Activated T-helper 2 cell treated with anti-CD3 and anti-CD28 coated beads, Interferon-gamma antibody, Interleukin-2, Interleukin-4, amounts not matched to agents 10 μg/mL and 5 μg/mL and 100 μg/mL, durations not matched to agents 14 hours and 24 hours and 36 hours (primary cell): ENCODE measurements around the gene PLTP. TPM values are rescaled to one million over a fixed set of nuclear protein-coding genes. Genes with fewer than 3 reads are reported as not detected.

Experiments
- DNase-seq: peaks from one replicate; pipeline ENCODE4 v3.0.0; 2021; ENCODE audit warnings: low spot score
- H3K27ac Mint-ChIP-seq: one replicate; pipeline ENCODE4 v1.8.0; 2021; ENCODE audit warnings: mixed read lengths
- H3K27me3 Mint-ChIP-seq: one replicate; pipeline ENCODE4 v1.8.0; 2021; ENCODE audit warnings: low read depth, mixed read lengths
- H3K36me3 Mint-ChIP-seq: one replicate; pipeline ENCODE4 v1.8.0; 2021; ENCODE audit warnings: low read depth, mixed read lengths
- H3K4me1 Mint-ChIP-seq: one replicate; pipeline ENCODE4 v1.8.0; 2021; ENCODE audit warnings: low read depth, mixed read lengths
- H3K4me3 Mint-ChIP-seq: one replicate; pipeline ENCODE4 v1.8.0; 2021; ENCODE audit warnings: low read depth, mild to moderate bottlenecking, moderate library complexity, mixed read lengths
- H3K9me3 Mint-ChIP-seq: one replicate; pipeline ENCODE4 v1.8.0; 2021; ENCODE audit warnings: mixed read lengths
- intact Hi-C: fragments of 100-400 bp; cut with micrococcal nuclease; formaldehyde crosslinking; loops from one replicate; pipeline ENCODE4 v1.15.1; 2023
- total RNA-seq: library from RNA; stranded (reverse); gene quantifications from 2 replicates; pipeline ENCODE4 v1.2.3, GENCODE V29; 2022

The PLTP gene
- total RNA-seq, 1 donor from 2014 or later = 5.5 TPM

DNA sequence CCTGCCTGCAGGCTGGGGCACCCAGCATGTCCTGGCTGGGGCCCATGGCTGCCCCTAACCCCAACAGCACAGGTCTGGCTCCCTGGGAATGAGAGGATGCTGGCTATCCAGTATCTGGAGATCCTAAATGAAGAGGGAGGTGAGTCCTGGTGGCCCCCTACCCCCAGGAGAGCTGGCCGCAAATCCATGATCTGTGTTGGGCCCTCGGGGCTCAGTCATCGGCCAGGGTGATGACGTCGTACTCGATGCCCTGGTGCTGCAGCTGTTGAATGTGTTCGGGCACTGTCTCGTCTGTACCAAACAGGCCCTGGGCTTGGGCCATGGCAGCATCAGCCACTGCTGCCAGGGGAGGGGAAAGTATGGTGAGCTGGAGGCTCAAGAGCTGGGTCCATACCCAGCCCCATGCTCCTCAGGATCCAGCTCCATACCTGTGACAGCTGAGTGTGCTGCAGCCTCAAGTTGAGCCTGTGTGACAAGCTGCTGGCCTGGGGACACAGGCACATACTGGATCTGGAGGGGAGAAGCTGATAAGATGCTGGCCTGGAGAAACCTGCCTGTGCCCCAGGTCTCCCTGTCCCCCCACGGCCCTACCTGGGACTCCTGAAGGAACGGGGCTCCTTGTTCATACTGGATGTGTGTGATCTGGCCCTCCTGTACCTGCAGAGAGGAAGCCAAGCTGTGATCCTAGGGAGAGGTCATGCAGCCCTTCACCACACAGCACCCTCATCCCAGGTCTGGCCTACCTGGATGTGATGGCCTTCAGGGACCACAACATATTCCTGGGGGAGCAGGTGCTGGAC, 37.0 kb upstream of the PLTP start:
- intact Hi-C loops = no loop called here
- peaks cover 6% of the 10 kb centered on the region for H3K4me1 Mint-ChIP-seq
- no peak overlapping the region for H3K4me3 Mint-ChIP-seq
- H3K36me3 Mint-ChIP-seq = peaks cover 67% of the 10 kb centered on the region
- no peak overlapping the region for H3K27ac Mint-ChIP-seq
- H3K9me3 Mint-ChIP-seq = no peaks in the 10 kb centered on the region
- no peaks in the 10 kb centered on the region for H3K27me3 Mint-ChIP-seq
- DNase-seq = no peak

DNA sequence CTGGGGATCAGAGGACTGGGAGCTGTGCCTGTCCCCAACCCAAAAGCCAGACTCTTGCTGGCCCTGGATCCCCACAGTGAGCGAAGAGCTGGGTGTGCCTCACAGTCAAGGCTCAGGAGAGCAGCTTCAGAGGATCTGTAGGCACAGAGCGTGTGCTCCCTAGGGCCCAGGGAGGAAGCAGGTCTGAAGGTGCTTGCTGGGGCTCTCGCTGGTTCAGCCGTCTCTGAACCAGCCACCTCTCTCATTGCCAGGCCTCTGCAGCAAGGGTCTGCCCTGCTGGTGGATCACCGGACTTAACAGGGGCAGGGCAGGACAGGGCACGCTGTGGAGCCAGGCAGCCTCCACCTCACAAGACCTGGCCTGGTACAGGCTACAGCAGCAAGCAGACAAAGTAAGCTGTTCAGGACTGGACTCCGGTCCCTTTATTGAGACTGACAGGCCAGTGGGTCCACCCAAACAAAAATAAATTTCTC, 36.3 kb upstream of the PLTP start:
- Mint-ChIP-seq H3K4me1 (peaks cover 10% of the 10 kb centered on the region), H3K27ac (no peak overlapping the region), H3K27me3 (no peaks in the 10 kb centered on the region), H3K9me3 (no peaks in the 10 kb centered on the region), H3K36me3 (peaks cover 71% of the 10 kb centered on the region), H3K4me3 (no peak overlapping the region)
- no peak for DNase-seq
- intact Hi-C loops = no loop called here

DNA sequence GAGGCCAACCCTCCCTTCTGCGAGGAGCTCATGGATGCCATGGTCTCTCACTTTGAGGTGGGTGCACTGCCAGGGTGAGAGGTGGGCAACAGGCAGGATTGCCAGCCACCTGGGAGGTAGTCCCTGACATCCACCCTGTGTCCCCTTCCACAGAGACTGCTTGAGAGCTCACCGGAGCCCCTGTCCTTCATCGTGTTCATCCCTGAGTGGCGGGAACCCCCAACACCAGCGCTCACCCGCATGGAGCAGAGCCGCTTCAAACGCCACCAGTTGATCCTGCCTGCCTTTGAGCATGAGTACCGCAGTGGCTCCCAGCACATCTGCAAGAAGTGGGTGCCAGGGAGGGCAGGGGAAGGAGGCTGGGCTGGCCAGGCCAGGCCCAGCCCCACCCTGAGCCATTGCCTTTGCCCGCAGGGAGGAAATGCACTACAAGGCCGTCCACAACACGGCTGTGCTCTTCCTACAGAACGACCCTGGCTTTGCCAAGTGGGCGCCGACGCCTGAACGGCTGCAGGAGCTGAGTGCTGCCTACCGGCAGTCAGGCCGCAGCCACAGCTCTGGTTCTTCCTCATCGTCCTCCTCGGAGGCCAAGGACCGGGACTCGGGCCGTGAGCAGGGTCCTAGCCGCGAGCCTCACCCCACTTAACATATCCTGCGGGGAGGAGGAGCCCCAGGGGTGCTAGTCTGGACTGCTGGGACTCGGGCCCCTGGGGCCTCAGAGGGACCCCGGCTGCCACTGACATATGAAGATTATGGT, 35.3 kb upstream of the PLTP start:
- Mint-ChIP-seq H3K27me3 (no peaks in the 10 kb centered on the region), H3K27ac (no peak overlapping the region), H3K4me3 (no peak overlapping the region), H3K36me3 (peaks cover 78% of the 10 kb centered on the region), H3K4me1 (peaks cover 10% of the 10 kb centered on the region), H3K9me3 (no peaks in the 10 kb centered on the region)
- intact Hi-C loops = no loop called here
- DNase-seq = no peak

DNA sequence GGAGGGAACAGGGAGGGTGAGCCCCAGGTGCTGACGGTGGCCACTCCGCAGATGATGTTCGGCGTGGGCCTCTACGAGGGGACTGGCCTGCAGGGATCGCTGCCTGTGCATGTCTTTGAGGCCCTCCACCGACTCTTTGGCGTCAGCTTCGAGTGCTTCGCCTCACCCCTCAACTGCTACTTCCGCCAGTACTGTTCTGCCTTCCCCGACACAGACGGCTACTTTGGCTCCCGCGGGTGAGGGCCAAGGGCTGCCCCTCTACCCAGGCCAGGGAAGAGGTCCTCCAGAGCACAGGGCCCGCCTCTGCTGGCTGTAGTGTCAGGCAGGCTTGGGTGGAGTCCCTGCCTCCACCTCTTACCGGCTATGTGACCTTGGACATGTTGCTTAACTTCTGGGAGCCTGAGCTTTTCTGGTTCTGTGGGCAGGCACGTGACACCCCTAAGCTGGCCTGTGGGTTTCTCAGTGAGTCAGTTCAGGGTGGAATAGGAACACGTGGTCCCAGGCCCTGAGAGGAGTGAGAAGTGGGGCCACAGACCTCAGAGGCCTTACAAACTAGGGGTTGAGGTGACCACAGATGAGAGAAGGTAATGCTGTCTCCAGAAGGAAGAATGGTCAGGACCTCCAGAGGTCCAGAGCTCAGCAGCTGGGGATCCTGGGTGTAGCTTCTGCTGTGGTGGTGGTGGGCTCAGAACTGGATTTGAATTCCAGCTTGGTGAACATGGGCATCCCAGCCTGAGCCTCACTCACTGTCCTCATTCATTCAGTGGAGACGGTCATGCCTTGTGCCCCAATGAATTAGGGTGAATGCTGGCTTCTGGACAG, 34.4 kb upstream of the PLTP start:
- Mint-ChIP-seq H3K9me3 (no peaks in the 10 kb centered on the region), H3K27ac (peak overlapping the region; percentile 51), H3K4me3 (no peak overlapping the region), H3K36me3 (peaks cover 69% of the 10 kb centered on the region), H3K4me1 (peaks cover 10% of the 10 kb centered on the region), H3K27me3 (no peaks in the 10 kb centered on the region)
- intact Hi-C loops = no loop called here
- DNase-seq = no peak

DNA sequence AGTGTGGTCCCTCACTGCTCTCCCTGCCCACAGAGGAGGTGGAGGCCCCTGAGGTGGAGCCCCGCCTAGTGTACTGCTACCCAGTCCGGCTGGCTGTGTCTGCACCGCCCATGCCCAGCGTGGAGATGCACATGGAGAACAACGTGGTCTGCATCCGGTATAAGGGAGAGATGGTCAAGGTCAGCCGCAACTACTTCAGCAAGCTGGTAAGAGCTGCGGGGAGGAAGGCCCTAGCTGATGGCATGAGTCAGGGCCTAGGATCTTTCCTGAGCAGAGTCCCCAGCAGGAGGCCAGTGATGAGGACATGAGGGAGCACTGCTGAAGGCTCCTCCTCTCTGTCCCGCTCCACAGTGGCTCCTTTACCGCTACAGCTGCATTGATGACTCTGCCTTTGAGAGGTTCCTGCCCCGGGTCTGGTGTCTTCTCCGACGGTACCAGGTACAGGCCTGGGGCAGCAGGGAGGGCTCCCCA, 33.8 kb upstream of the PLTP start:
- no peak overlapping the region for H3K4me3 Mint-ChIP-seq
- H3K9me3 Mint-ChIP-seq = no peaks in the 10 kb centered on the region
- H3K4me1 Mint-ChIP-seq = peaks cover 10% of the 10 kb centered on the region
- no peak overlapping the region for H3K27ac Mint-ChIP-seq
- H3K36me3 Mint-ChIP-seq = peaks cover 68% of the 10 kb centered on the region
- DNase-seq = no peak
- intact Hi-C loops = no loop called here
- no peaks in the 10 kb centered on the region for H3K27me3 Mint-ChIP-seq

DNA sequence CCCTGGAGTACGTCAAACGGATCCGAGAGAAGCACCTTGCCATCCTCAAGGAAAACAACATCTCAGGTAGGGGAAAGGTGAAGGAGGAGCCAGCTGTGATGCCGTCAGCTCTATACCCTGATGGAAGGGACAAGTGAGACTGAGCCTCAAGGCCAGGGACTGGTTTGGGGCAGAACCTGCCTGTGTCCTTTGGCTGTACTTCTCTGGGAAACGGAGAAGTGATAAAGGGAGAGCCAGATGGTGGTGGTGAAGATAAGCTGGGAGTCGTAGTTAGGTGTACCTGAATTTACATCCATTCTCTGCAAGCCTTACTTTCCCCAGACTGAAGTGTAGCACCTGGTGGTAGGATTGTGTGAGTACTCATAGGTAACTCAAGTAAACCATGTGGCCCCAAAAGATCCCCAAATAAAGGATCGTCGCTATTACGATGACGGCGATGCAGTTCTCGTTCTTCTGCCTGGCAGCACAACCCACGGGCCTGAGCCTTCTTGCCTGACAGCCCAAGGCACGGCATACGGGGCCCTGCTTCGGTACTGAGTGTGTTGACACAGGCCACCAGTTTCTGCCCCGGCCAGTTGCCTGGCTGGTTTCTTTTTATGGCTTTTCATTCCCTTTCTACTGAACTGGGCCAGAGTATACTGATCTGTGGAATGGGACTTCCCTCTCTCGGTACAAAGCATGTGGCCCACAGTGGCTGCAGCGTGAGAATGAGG, 33.2 kb upstream of the PLTP start:
- no peak overlapping the region for H3K4me3 Mint-ChIP-seq
- H3K27me3 Mint-ChIP-seq = no peaks in the 10 kb centered on the region
- no peak for DNase-seq
- H3K4me1 Mint-ChIP-seq = peaks cover 10% of the 10 kb centered on the region
- no peak overlapping the region for H3K27ac Mint-ChIP-seq
- peaks cover 70% of the 10 kb centered on the region for H3K36me3 Mint-ChIP-seq
- H3K9me3 Mint-ChIP-seq = no peaks in the 10 kb centered on the region
- intact Hi-C loops = no loop called here

DNA sequence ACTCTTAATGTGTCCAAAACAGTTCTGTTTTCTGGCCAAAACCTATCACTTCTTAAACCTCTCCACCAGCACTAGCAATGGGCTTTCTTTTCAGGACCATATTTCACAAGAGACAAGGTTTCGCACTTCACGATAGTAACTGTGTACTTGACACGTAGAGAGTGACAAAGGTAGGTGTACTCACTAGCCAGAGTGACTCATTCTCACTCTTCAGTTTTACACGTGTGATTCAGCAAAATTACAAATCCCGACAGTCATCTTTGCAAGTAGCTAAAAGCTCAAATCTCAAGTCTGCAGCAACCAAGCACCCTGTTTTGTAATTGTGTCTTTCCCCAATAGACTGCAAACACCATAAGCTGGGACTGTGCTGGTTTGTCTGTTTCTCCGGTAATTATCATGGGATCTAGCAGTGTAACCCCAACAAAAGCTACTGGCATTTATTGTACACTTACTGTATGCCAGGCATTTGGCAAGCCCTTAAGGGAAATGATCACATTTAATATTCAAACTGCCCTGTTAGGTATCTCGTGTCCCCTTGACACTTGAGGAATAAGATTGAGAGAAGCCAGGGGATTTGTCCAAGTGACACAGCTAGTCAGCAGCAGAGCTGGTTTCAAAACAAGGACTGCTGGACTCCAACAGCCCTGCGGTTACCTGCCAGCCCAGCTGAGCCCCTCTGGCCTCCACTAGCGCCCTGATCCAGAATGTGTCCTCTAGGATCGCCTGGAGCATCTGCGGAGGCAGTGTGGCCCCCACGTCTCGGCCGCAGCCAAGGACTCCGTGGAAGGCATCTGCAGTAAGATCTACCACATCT, 32.4 kb upstream of the PLTP start:
- peaks cover 13% of the 10 kb centered on the region for H3K4me1 Mint-ChIP-seq
- intact Hi-C loops = no loop called here
- no peak for DNase-seq
- H3K9me3 Mint-ChIP-seq = no peaks in the 10 kb centered on the region
- peaks cover 71% of the 10 kb centered on the region for H3K36me3 Mint-ChIP-seq
- no peak overlapping the region for H3K4me3 Mint-ChIP-seq
- peak overlapping the region; percentile 55 for H3K27ac Mint-ChIP-seq
- no peaks in the 10 kb centered on the region for H3K27me3 Mint-ChIP-seq

DNA sequence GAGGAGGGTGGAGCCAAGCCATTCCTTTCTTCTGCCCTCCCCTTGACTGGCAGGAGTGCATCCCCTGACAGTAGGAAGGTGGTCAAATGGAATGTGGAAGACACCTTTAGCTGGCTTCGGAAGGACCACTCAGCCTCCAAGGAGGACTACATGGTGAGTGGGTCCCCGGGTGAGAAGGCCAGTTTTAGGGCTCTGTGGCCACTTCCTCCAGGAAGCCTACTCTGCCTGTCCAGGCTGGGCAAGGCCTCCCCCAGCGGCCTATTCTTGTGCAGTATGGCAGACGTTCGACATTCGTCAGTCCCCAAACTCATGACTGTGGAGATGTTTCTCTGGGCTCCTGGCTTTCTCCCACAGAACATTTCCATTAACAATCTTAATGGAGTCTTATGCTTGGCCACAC, 31.7 kb upstream of the PLTP start:
- Mint-ChIP-seq H3K36me3 (peaks cover 71% of the 10 kb centered on the region), H3K9me3 (no peaks in the 10 kb centered on the region), H3K4me1 (peaks cover 13% of the 10 kb centered on the region), H3K27ac (no peak overlapping the region), H3K4me3 (no peak overlapping the region), H3K27me3 (no peaks in the 10 kb centered on the region)
- intact Hi-C loops = no loop called here
- DNase-seq = no peak

DNA sequence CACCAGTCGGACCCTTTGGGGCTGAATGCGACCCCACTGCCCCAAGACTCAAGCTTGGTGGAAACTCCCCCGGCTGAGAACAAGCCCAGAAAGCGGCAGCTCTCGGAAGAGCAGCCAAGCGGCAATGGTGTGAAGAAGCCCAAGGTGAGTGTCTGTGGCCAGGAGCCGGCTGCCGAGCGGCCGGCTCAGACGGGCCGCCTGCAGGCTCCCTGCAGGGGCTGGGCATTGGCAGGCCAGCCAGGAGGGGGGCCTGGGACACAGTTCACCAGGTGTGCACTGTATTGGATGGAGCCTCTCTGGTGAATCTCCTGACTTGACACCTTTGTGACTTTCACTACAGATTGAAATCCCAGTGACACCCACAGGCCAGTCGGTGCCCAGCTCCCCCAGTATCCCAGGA, 28.5 kb upstream of the PLTP start:
- H3K9me3 Mint-ChIP-seq = no peaks in the 10 kb centered on the region
- H3K36me3 Mint-ChIP-seq = peaks cover 60% of the 10 kb centered on the region
- H3K4me3 Mint-ChIP-seq = no peak overlapping the region

DNA sequence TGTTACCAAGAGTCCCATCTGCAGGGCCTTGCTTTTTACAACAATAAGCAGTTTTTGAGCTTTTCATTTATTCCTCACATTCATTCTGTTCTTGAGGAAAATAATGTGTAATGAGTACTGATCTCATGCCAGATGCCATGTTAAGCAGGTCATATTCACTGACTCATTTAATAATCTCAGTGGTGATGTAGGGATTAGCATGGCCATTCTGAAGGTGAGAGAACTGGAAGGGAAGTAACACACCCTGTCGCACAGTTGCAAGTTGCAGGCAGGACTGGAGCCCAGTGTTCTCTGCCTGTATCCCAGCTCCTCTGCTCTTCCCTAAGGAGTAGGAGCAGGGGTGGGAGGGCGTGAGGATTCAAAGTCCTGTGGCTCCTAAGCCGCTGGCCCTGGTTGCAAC, 28.1 kb upstream of the PLTP start:
- peaks cover 58% of the 10 kb centered on the region for H3K36me3 Mint-ChIP-seq
- no peaks in the 10 kb centered on the region for H3K27me3 Mint-ChIP-seq
- no peak overlapping the region for H3K27ac Mint-ChIP-seq
- intact Hi-C loops = no loop called here
- DNase-seq = no peak
- peaks cover 28% of the 10 kb centered on the region for H3K4me1 Mint-ChIP-seq
- no peaks in the 10 kb centered on the region for H3K9me3 Mint-ChIP-seq
- no peak overlapping the region for H3K4me3 Mint-ChIP-seq

More for the DNA sequence above, 28.5 kb upstream of the PLTP start:
- no peak overlapping the region for H3K27ac Mint-ChIP-seq
- no peak for DNase-seq
- intact Hi-C loops = no loop called here
- peaks cover 28% of the 10 kb centered on the region for H3K4me1 Mint-ChIP-seq
- H3K27me3 Mint-ChIP-seq = no peaks in the 10 kb centered on the region

DNA sequence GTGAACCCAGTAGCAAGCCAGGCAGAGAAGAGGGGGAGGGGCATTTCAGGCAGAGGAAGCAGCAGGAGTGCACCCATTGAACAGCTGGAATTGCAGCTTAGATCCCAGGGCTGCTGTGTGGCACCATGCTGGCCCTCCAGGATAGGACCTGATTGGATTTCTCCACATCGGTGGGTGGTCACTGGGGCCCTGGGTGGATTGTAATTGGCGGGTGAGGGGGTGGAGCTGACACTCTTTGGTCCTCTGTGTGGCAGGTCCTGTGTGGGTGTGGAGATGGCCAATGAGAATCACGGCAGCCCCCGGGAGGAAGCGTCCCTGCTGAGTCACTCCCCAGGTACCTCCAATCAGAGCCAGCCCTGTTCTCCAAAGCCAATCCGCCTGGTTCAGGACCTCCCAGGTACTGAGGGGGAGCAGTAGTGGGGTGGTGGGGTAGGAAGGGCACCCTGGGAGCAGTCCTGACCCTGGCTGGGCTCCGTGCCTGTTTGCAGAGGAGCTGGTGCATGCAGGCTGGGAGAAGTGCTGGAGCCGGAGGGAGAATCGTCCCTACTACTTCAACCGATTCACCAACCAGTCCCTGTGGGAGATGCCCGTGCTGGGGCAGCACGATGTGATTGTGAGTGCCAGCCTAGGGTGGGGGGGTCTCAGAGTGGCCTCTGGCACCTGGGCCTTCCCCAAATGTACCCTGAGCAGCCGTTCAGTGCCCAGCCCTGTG, 26.9 kb upstream of the PLTP start:
- H3K4me3 Mint-ChIP-seq = no peak overlapping the region
- no peak for DNase-seq
- H3K36me3 Mint-ChIP-seq = peaks cover 47% of the 10 kb centered on the region
- H3K27ac Mint-ChIP-seq = peak overlapping the region; percentile 63
- no peaks in the 10 kb centered on the region for H3K9me3 Mint-ChIP-seq
- peaks cover 24% of the 10 kb centered on the region for H3K4me1 Mint-ChIP-seq
- H3K27me3 Mint-ChIP-seq = no peaks in the 10 kb centered on the region
- intact Hi-C loops = no loop called here
